Inferior parietal cortex (tissue), 1 donor: ENCODE results near the gene ASB6.
"Not testable (repeated sequence)": the region's sequence is repeated elsewhere in the genome, so short reads cannot be mapped to it uniquely, and the experiment has no call there.

Experiments used
- DNase-seq: peaks from one replicate; pipeline ENCODE4 v3.0.0-alpha.2; 2016; ENCODE audit errors: extremely low spot score

ASB6 gene

DNA sequence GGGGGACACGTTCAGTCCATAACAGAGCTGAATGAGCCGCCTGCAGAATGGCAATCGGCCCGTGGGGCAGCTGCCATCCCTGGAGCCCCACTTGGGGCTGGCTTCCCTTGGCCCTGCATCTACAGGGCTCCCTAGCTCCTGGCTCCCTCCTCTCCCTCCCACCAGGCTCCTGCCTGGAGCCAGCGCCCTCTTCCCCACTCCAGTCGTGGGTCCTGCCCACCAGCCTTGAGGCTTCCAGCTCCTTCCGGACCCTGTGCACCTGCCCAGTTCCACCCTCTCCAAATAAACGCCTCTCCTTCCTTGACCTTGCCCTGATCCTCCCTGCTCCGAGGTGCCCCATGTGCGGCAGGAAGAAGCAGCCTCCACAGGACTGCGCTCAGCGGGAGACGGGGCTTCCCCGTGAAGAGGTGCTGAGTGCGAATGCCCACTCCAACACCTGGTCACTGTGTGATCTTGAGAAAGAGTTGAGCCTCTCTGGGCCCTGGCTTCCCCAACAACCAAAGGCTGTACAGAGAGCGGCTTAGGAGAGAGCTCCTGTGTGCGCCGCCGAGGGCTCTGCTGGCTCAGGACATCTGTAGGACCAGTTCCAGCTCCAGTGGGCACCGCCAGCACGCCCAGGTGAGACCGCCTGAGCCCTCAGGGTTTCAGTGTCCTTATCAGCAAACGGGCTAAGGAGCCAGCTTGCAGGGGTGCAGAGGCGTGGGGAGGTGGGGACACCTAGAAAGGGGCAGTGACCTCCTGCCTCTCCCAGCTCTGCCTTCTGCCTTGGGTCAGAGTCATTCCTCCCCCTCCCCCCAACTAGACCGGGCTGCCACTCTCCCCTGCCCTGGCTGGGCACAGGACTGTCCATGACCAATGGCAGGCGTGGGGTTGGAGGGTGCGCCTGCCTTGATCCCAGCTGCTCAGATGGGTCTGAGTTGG lies 33.1 kb downstream of the ASB6 start:
- no peak for DNase-seq

DNA sequence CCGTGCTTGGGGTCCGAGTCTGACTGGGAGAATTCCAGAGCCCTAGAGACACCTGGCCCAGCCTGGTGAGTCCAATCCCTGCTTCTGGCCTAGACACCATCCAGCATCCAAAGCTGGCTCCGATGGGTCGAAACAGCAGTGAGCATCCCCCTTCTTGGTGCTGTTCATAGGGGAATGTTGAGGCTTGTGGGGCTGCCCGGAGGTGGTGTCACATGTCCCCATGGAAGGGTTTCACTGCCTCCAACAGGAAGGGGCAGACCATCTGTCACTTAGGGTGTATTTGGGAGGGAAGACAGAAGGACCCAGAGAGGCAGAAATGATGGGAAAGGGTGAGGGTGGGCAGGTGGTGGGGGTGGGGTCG lies 34.9 kb downstream of the ASB6 start:
- DNase-seq = no peak

DNA sequence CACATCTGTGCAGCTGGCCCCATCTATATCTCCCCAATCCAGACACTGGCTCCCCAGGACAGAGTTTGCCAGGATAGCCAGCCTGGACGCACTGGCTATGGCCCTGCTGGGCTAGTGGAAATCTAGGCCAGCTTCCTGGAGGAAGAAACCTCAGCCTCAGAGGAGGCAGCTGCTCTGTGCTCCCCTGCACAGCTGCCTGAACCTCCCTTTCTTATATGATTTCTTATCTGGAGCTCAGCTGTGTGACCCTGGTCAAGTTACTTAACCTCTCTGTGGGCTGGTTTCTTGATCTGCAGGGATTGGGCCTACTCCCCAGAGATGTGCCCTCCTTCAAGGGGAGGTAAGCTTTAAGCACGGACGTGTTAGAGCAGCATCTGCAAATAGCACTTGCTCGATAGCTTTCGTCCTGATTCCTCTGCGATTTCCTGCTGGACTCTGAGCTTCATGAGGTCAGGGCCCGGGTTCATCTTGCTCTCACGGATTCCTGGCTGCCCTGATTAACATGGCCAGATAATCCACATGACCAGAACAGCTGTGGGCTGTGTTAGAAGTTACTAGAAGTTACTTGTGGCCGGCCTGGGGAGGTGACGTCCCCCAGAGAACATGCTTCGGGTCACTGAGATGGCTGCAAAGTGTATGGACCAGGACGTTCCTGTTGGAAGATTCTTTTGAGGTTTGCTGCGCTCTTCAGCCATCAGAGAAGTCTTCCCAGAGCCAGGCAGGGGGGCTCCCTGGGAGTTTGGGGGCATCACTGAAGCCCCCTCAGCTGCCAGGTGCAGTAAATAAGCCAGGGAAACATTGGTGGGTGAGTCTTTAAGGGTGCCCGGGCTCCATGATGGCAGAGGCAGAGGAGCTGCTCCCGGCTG lies 35.6 kb downstream of the ASB6 start:
- no peak for DNase-seq

GRCh38 chr9:129604766-129605163 lies 37.2 kb downstream of the ASB6 start:
- no peak for DNase-seq

- DNase-seq = no peak
Measured at GRCh38 chr9:129604056-129604765, 37.7 kb downstream of the ASB6 start.

DNA sequence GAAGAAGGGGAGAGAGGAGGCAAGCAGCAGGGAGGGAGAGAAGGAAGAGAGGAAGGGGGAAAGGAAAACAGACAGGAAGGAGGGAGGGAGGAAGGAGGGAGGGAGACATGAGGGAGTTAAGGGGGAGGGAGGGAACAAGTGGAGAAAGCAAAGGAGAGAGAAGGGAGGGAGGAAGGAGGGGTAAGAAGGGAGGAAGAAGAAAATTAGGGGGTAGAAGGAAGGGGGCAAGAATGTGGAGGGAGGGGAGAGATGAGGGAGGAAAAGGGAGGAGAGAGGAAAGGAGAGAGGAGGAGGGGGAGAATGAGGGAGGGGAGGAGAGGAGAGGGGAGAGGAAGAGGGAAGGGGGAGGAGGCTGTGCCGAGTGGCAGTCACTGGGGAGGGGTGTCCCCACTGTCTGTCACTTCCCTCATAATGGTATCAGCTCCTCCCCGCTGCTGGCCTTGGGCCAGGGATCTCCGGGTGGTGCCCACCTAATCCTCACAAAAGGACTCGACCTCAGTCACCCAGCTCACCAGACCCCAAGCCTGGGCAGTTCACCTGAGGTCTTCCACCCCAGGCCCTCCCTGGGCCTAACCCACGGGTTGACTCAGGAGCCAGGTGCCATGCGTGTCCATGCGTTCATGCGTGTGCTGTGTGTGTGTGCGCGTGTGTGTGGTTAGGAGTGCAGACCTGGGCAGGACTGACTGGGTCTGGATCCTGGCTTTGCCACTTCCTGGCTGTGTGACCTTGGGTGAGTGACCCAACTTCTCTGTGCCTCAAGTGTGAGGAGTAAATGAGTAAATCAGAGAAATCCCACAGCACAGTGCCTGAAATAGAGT lies 39.1 kb downstream of the ASB6 start:
- no peak for DNase-seq

GRCh38 chr9:129601082-129601674 lies 40.8 kb downstream of the ASB6 start:
- no peak for DNase-seq

- no peak for DNase-seq
Measured at GRCh38 chr9:129598089-129598596, 43.8 kb downstream of the ASB6 start.

GRCh38 chr9:129597355-129598088 lies 44.4 kb downstream of the ASB6 start:
- DNase-seq = no peak

DNA sequence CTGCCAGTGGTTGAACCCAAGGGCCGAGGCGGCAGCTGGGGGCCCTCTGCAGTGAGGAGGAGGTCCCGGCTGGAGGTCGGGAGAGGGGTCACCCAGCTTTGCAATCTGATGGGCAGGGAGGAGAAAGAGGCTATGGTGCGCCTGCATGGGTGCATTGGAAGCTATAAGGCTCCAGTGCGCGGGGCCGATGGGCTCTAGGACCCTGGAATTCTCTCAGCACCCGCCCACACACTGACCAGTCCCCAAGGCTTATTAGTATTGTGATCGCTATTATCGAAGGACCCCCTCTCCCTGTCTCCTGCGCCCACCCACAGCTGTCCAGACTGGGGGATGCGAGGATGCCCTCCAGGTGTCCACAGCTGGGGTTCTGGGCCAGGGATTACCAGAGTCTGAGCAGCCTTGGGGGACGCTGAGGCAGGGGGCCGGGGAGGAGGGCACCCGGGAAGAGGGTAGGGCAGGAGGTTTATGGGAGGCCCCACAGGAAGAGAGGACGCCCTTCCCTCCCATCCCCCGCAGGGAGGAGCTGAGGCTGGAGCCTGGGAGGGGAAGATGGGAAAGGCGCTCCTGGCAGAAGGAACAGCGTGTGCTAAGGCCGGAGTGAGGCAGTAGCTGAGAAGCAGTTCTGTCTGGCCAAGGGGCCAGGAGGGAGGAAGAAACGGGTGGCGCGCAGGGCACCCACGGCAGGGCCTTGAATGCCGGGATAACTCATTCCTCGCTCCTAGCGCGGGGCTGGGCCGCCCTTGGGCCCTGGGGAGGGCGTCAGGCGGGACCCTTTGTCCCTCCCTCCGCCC lies 45.2 kb downstream of the ASB6 start:
- DNase-seq = no peak

DNA sequence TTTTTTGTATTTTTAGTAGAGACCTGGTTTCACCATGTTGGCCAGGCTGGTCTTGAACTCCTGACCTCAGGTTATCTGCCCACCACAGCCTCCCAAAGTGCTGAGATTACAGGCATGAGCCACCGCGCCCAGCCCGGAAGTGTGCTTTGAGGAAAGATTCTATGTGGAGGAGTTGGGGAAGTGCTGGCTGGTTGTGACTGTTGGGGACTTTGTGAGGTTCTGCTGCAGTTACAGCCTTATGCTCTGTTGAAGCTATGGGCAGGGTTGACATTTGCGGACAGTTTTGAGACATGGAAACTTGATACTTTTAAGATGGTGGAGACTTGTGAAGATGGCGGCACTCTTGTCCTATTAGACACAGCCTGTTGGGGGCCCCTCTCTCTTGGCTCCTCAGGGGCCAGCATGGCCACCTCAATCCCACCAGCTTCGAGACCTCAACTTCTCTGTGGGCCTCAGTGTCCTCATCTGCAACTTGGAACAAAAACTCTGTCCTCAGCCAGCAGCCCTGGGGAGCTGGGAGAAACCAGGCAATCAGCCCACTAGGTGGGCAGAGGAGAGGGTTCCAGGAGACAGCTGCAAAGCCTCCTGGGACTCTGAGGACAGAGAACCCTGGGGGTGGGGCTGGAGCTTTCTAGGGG lies 45.9 kb downstream of the ASB6 start:
- DNase-seq = no peak

GRCh38 chr9:129595311-129595741 lies 46.6 kb downstream of the ASB6 start:
- no peak for DNase-seq

GRCh38 chr9:129594632-129595031 lies 47.3 kb downstream of the ASB6 start:
- no peak for DNase-seq

DNA sequence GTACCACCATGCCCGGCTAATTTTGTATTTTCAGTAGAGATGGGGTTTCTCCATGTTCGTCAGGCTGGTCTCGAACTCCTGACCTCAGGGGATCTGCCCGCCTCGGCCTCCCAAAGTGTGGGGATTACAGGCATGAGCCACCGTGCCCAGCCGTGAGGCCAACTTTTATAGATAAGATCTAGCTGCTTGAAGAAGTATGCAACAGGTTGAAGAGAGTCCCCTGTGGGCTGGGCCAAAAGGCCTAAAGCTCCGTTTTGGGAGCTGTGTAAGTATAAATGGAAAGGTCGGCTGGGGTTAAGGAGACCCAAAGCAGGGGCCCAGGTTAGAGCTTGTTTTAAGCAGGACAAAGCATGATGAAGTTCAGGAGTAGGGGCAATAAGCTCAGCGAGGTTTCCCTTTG lies 49.2 kb downstream of the ASB6 start:
- not testable (repeated sequence) for DNase-seq

DNA sequence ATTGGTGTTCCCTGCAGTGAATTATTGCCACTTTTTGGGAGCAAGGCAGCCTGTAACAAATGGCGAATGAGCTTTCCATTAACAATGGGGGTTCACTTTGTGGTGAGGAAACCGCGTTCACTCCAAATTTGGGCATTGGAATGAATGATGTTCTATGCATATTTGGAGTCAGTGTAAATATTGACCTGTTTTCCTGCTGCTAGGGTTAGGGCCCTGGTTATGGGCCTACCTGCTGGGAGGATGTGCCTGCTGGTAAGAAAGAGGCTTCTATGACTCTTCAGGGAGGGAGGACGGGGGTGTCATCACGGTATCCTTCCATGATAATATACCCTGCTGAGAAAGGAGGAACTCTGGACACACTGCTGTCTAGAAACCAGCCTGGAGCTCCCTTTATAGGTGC lies 50.0 kb downstream of the ASB6 start:
- DNase-seq = no peak

DNA sequence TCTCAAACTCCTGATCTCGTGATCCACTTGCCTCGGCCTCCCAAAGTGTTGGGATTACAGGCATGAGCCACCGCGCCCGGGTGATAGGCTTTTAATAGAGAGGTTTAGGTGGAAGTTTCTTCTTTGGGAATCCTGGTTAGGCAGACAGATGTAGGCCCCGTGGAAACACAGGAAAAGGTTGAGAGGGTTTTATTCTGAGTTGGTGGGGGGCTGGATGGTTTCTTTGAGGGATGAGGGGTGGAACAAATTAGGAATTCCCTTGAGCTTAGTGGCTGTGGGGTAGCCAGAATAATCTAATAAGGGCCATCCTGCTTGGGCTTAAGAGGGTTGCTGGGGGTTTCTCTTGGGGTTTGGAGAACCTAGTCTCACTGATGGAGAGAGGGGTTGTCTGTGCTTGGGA lies 51.5 kb downstream of the ASB6 start:
- no peak for DNase-seq

DNA sequence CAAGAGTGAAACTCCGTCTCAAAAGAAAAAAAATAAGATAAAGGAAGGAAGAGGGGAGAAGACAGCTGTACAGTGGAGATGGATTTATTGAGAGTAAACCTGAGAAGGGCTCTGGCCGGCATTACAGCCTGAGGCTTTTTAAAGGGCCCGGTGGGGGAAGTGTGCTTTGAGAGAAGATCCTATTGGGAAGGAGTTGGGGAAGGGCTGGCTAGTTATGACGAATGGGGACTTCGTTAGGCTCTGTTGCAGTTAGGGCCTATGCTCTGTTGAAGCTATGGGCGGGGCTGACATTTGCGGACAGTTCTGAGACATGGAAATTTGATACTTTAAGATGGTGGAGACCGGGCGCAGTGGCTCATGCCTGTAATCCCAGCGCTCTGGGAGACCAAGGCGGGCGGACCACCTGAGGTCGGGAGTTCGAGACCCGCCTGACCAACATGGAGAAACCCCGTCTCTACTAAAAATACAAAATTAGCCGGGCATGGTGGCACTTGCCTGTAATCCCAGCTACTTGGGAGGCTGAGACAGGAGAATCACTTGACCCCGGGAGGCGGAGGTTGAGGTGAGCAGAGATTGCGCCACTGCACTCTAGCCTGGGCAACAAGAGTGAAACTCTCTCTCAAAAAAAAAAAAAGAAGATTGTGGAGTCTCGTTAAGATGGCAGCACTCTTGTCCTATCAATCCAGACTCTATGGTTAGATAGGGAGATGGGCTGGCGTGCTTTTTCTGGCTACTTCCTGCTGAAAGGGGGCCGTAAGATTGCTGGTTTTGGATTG lies 54.3 kb downstream of the ASB6 start:
- no peak for DNase-seq

DNA sequence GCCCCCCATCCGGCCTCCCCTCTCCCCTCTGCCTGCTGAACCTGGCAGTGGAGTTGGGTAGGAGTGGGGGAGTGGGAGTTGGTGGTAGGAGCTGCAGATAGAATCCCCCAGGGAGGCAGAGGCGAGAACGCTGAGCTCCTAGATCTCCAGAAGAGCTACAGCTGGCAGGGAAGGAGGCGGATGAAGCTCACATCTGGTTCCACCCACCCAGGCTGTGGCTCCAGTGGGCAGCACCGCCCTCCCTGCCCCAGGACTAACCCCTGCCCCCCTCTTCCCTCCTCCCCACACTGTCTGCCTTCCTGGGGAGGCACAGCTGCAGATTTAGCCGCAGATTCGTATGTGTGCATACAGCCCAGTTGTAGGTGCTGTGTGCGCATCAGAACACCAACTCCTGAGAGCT lies 55.3 kb downstream of the ASB6 start:
- DNase-seq = no peak
